Breast epithelium (tissue), 3 donors: ENCODE data around the gene ZNF480.

Experiments
- POLR2A ChIP-seq: fragments of 450-650 bp; IDR thresholded peaks from one replicate; pipeline ENCODE4 v1.6.1; 2016; ENCODE audit warnings: antibody characterized with exemption, mild to moderate bottlenecking, moderate library complexity
- POLR2AphosphoS5 ChIP-seq, 3 donors: sonication (generic); formaldehyde crosslinking; IDR thresholded peaks; one replicate each; pipeline ENCODE4 v1.6.1; 2017; ENCODE audit warnings: antibody characterized with exemption in 3 of 3
- TF ChIP-seq, protein P1 (sequence below), 3 donors: fragments of 450-650 bp; IDR thresholded peaks; one replicate each; pipeline ENCODE4 v1.5.1; 2016 to 2017; ENCODE audit warnings: antibody characterized with exemption in 3 of 3, mild to moderate bottlenecking in 3 of 3, moderate library complexity in 3 of 3

DNA sequence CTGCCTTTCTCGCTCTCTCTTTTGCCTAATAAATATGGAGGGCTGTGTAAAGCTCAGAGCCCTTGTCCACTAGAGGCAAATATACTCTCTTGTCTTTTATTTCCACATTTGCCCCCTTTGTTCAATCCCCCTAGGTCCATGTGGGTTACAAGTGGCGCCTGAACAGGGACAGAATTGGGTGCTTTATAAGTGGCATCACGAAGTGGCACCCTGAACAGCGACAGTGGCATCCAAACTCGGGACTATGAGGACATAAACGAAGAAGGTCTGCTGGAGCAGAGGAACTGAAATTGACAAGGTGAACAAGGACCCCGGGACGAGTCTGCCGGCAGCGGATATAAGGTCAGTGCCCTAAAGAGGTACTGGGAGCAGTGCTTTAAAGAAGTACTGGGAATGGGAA, 34.8 kb downstream of the ZNF480 start:
- TF ChIP-seq, protein P1, sequence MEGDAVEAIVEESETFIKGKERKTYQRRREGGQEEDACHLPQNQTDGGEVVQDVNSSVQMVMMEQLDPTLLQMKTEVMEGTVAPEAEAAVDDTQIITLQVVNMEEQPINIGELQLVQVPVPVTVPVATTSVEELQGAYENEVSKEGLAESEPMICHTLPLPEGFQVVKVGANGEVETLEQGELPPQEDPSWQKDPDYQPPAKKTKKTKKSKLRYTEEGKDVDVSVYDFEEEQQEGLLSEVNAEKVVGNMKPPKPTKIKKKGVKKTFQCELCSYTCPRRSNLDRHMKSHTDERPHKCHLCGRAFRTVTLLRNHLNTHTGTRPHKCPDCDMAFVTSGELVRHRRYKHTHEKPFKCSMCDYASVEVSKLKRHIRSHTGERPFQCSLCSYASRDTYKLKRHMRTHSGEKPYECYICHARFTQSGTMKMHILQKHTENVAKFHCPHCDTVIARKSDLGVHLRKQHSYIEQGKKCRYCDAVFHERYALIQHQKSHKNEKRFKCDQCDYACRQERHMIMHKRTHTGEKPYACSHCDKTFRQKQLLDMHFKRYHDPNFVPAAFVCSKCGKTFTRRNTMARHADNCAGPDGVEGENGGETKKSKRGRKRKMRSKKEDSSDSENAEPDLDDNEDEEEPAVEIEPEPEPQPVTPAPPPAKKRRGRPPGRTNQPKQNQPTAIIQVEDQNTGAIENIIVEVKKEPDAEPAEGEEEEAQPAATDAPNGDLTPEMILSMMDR (IDR thresholded peaks at IDR 0.05), result no peak
- no peak for TF ChIP-seq POLR2AphosphoS5 (IDR thresholded peaks at IDR 0.05)
- TF ChIP-seq POLR2A, result no peak
